GM21515 (cell line): ENCODE results near the gene PCYT2.
A peak's percentile ranks its signal among the peaks of the same experiment; 100 is the strongest.

ENCODE experiments used
- ATAC-seq: cut with Tn5 transposase; IDR thresholded peaks from one replicate; pipeline ENCODE4 v1.9.1; 2021; ENCODE audit not compliant: unreplicated experiment

Gene PCYT2

DNA sequence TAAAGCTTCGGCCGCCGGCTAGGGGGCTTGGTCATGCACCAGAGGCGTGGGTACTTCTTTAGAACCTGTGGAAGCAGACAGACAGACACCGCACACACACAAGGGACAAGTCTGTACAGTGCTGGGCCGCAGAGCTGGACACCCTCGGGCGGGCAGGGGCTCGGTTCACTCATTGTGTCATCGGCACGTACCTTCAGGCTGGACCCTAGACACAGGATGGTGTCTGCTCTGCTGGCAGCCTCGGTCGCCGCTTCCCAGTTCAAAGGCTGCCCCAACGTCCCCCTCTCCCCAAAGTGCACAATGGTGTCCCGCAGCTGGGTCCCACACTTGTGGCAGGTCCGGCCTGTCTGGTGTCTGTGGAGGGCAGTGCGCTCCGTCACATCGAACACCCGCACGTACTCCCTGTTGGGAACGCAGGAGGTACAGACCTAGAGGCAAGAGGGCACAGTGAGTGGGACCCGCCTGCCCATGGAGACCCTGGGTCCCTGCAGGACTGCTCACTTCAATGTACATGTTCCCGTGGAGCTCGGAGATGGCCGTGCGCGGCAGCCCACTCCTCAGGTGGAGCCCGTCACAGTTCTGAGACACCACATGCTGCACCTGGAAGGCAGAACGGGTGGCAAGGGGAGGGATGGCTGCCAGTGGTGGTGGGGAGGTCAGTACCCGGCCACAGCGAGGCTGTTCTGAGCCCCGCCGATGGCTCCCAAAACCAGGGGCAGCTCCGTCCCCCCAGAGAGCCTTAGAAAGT, 3.1 kb upstream of the PCYT2 start:
- ATAC-seq, result no peak

DNA sequence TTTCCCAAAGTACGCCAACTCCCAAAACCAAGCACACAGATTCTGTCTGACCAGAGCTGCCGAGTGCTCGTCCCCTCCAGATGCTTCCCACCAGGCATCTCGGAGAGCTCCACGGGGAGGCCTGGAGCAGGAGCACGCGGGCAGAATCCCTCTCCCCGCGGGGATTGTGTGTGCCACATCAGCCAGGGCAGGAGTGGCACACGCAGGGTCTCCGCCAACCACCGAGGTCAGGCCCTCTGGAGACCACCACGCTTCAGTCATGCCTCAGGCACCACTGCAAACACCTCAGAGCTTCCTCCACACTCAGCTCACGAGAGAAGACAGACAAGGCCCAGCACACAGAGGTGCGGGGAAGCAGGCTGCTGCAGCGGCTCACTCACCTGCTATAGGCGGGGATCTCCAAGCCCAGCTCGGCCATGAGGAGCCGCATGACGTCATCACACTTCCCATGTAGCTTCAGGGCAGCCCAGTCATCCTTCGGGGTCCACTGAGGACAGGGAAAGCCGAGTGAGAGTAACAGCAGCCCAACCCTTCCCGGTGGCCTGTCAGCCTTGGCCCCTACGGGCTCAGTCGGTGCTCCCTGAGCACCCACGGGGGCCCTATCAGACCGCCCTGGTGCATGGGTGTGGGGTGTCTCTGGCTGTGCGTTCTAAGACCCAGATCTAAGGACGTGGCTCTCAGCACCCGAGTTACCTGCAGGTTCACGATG, 2.3 kb upstream of the PCYT2 start:
- no peak for ATAC-seq

- ATAC-seq, result no peak
These were observed 1.5 kb upstream of the PCYT2 start for GRCh38 chr17:81912441-81913309.

- ATAC-seq, result no peak
These were observed 770 bp upstream of the PCYT2 start for GRCh38 chr17:81911969-81912368.

- ATAC-seq, result peak; percentile 24
These were observed 341 bp downstream of the PCYT2 start for GRCh38 chr17:81910840-81911276.

DNA sequence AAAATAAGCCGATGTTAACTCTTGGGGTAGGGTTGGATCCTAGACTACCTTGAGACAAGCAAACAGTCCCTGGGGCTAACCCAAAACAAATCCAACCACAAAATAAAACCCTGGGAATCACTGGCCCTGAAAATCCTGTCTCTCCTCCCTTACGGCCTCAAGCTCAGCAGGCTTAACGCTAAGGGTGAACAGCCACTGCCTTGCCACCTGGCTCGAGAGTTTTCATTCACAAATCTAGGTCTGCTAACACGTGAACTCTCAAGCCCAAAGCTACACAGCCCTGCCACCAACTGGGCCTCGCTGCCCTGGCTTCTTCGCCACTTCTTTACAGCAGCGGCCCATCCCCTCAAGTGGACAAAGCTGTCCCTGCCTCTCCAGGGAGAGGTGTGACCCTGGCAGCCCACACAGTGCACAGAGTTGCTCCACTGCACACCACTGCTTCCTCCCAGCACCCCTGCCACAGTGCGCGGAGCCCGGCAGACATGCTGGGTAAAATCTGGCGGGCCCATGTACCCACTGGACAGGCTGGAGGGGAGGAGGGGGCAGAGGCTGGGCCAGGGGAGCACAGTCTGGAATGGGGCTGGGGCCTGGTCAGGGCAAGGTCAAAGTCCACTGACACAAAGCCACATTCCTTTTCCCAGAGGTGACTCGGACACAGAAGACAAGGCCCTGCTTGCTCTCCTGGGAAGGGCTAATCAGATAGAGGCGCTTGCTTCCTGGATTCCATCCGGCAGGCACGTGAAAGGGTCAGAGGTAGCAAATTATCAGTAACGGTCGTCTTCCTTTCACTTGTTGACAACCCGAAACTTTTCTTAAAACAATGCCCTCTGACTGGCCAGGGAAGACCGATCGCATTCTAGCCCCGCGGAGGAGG, 996 bp downstream of the PCYT2 start:
- ATAC-seq, result no peak

- no peak for ATAC-seq
These were observed 2.0 kb downstream of the PCYT2 start for GRCh38 chr17:81909231-81909630.

GRCh38 chr17:81908793-81909192, 2.4 kb downstream of the PCYT2 start:
- no peak for ATAC-seq

DNA sequence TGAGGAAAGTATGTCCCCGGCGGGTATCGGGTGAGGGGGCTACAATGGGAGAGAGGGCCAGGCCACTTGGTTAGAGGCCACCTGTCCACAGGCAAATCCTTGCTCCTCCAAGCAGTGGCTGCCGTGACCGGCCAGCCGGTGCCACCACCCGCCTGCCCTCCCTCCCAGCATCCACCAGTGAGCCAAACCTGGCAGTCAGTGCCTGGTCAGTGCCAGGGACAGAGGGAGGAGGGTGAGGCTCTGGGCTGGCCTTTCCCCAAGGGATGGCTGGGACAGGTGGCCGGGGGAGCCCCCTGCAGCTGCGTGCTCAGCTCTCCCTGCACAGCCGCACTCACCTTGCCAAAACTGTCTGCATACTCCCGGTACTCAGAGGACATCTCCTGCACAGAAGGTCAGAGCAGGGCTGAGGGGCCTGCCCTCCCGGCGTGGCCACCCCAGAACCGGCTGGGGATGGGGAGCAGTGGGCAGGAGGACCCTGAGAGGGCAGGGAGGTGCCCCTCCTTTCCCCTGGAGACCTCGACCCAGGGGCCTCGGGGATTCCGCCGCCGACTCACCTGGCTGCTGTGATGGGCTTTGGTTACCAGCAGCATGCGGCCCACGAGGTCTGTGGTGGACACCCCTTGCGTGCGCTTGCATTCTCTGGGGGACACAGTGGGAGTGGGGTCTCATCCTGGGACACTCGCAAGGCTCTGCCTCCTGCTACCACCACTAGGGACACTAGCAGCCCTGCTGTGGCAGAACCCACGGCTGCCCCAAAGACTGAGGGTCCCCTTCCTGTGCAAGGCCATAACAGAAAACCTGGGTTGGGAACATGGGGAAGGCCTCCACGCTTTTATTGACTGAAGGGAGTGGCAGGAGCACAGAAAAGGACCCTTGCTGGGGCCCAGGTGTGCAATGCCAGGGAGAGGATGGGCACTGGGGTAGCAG, 3.7 kb downstream of the PCYT2 start:
- no peak for ATAC-seq

GRCh38 chr17:81906476-81907218, 4.6 kb downstream of the PCYT2 start:
- ATAC-seq, result no peak

- ATAC-seq, result no peak
These were observed 5.2 kb downstream of the PCYT2 start for GRCh38 chr17:81905993-81906392.

DNA sequence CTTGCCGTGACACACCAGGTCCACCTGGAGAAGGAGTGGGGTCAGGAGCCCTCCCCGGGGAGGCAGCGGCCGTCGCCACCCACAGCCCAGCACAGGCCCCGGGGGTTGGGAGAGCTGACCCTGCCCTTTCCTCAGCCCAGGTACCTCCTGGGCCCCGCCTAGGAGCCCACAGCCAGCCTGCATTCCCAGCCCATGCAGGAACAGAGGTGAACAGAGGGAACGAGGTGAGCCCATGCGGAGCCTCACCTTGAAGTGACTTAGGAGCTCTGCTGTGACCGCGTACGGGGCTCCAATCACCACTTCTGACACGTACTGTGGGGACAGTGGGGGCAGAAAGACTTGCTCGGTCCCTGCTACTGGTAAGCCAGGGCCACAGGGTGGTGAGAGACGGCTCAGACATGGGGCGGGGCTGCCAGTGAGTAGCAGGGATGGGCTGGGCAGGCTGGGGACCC, 5.7 kb downstream of the PCYT2 start:
- ATAC-seq, result no peak

GRCh38 chr17:81904600-81905423, 6.4 kb downstream of the PCYT2 start:
- no peak for ATAC-seq

DNA sequence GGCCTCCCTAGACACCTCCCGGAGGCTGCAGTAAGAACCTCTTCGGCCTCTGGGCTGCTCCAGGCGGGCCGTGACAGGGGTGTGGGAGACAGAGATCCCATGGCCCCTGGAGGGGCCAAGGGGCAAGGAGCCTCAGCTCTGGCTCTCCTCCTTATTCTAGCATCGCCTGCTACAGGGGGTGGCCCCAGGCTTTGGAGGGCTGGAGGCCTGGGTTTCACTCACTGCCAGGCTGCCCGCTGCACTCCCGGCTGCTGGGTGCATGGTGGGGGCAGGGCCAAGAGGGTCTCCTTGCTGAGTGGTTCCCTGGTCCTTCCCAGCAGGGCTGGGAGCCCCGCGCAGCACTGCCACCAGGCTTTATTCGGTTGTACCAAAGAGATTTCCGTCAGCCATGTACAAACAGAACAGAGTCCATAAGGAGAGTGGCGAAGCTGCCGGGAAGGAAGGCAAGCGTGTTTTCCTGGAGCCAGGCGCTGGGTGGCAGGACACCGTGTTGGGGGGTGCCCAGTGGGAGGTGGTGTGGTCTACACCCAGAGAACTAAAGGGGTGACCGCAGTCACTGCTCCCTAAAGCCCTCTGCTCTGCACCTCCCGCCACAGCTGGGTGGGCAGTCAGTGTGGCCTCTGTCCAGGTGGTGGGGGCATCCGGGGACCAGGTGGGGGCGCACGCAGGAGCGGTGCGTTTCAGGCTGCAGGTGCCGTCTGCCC, 7.2 kb downstream of the PCYT2 start:
- ATAC-seq, result no peak

DNA sequence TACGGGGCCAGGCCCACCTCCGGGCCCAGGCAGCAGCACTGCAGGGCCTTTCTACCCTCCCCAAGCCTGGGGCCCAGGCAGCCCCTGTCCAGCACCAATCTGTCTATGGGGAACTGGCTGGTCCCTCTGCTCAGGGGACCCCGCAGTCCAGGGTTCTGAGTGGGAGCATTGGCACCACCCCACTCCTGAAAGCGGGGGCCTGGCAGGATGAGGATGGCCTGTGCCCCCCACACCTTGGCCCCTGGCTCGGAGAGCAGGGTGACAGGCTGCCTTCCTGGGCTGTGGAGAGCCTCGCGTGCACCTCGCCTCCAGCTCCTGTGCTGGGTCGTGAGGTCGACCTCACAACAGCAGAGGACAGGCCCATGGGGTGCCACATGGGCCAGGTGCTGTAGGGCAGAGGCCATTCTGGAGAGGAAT, 7.8 kb downstream of the PCYT2 start:
- no peak for ATAC-seq

DNA sequence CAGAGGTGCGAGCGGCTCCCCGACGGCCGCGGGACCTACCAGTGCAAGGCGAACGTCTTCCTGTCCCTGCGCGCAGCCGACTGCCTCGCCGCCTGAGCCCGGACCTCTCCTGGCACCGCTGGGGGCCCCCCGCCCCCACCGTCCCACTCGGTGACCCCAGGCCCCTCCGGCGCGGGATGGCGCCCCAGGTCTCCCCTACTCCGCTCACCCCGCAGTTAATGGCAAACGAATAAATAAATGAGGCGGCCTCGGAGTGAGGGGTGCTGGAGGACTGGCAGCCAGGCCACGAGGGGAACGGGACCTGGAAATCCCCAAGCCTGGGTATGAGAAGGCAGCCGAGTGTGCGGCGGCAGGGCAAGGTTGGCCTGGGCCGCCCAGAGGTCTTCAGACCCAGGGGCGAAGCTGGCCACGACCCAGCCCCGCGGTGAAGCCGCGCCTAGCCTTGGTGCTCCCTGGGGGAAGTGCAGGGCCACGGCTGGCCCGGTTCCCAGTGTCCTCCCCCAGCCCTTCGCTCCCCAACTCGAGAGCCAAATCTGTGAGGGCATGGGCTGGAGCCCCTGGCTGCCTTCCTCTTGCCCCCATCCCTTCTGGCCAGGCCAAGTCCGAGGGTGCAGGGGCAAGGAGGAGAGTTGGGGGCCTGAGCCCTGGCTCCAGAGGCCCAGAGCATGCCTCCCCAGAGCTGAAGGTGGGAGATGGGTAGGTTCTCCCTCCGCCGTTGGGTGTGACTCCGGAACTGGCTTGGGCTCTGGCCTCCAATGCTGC, 8.4 kb downstream of the PCYT2 start:
- no peak for ATAC-seq
